CD4-positive, alpha-beta T cell treated with Interleukin-2 at 100 ng/mL for 4 hours (primary cell): ENCODE data around the gene SIMC1.

Experiments used
- DNase-seq: peaks from one replicate; pipeline ENCODE4 v3.0.0-alpha.2; 2020; ENCODE audit warnings: low spot score

Gene SIMC1

GRCh38 chr5:176365351-176366231, 127.4 kb downstream of the SIMC1 start, which contains the start of gene ARL10:
Gene ARL10, plus strand, starts transcription at chr5:176365487. Its CDS starts 77 bp downstream, at chr5:176365564.
- DNase-seq, result peak; percentile 54

DNA sequence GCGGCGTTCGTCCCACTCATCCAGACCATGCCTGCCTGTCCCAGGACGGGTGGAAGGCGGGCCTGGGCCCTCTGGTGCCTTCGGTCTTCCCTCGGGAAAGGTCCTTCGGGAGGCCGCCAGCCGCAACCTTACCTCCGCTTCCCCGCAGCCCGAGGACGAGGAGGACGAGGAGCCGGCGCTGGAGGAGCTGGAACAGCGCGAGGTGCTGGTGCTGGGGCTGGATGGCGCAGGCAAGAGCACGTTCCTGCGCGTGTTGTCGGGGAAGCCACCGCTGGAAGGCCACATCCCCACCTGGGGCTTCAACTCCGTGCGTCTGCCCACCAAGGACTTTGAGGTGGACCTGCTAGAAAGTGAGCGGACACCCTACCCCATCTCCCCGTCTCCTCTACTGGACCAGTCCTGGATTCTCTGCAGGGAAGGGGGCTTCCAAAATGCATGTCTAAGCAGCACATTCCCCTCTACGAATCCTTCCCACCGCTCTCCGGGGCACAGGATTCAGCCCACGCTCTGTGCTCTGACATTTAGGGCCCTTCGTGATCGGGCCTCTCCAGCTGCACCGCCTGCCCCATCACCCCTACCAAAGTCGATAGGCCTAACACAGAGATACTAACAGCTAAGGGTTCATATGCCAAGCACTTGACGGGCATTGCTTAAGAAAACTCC, 128.1 kb downstream of the SIMC1 start:
- no peak for DNase-seq

DNA sequence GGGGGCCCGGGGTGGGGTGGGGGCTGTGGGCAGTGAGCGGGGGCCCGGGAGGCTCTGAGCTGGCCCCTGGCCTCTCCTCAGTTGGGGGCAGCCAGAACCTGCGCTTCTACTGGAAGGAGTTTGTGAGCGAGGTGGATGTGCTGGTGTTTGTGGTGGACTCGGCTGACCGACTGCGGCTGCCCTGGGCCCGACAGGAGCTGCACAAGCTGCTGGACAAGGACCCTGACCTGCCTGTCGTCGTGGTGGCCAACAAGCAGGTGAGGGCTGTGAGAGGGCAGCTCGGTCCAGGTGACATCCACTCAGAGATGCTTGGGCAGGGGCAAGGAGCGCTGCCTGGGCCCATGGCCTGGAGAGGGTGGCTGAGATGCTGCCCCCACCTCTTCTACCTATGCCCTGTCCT, 130.5 kb downstream of the SIMC1 start:
- DNase-seq, result no peak

GRCh38 chr5:176369934-176370711, 131.9 kb downstream of the SIMC1 start:
- DNase-seq, result no peak

DNA sequence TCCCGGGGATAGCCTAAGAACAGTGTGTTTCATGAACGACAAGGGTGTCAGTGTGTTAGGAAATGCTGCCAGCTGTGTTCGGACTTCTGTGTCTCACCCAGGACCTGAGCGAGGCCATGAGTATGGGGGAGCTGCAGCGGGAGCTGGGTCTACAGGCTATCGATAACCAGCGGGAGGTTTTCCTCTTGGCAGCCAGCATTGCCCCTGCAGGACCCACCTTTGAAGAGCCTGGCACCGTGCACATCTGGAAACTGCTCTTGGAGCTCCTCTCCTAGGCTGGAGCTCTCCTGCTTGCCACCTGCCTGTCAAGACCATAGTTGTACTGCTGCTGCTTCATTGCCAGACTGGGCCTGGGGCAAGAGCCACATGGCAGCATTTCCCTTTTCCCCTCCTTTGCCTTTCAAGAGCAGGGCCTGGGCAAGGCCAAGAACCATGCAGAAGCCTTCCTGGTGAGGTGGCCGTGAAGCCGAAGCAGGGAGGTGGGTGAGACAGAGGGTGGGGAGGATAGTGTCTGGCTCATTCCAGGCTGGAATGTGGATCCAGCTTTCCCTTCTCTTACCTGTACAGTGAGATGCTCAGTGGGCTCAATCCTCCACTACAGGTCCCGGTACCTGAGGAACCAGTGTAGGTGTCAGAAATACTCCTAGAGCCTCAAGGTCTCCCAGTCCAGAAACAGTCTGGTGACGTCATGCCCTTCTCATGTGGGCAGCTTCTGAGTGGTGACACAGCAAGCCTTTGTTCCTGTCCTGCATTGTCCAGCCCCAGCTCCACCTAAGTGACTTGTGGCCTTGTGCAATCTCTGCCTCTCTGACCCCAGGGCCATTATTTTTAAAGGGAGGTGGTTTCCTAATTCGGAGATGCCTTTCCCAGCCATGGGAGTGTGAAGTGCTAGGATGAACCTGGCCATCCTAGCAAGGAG, 133.7 kb downstream of the SIMC1 start:
- DNase-seq, result no peak

GRCh38 chr5:176373100-176373818, 135.0 kb downstream of the SIMC1 start:
- no peak for DNase-seq

GRCh38 chr5:176379881-176380280, 141.7 kb downstream of the SIMC1 start:
- no peak for DNase-seq

- DNase-seq, result no peak
Observed at GRCh38 chr5:176381423-176381822, 143.2 kb downstream of the SIMC1 start.

GRCh38 chr5:176381979-176382378, 143.8 kb downstream of the SIMC1 start:
- no peak for DNase-seq

GRCh38 chr5:176382721-176383120, 144.5 kb downstream of the SIMC1 start:
- DNase-seq, result no peak

GRCh38 chr5:176383248-176383905, 145.2 kb downstream of the SIMC1 start:
- no peak for DNase-seq

GRCh38 chr5:176383961-176384360, 145.7 kb downstream of the SIMC1 start:
- no peak for DNase-seq

- DNase-seq, result no peak
Observed at GRCh38 chr5:176384366-176384930, 146.2 kb downstream of the SIMC1 start.

GRCh38 chr5:176384991-176385390, 146.8 kb downstream of the SIMC1 start:
- no peak for DNase-seq

GRCh38 chr5:176386491-176386890, 148.3 kb downstream of the SIMC1 start:
- DNase-seq, result no peak

GRCh38 chr5:176387384-176387925, 149.2 kb downstream of the SIMC1 start:
- DNase-seq, result no peak

DNA sequence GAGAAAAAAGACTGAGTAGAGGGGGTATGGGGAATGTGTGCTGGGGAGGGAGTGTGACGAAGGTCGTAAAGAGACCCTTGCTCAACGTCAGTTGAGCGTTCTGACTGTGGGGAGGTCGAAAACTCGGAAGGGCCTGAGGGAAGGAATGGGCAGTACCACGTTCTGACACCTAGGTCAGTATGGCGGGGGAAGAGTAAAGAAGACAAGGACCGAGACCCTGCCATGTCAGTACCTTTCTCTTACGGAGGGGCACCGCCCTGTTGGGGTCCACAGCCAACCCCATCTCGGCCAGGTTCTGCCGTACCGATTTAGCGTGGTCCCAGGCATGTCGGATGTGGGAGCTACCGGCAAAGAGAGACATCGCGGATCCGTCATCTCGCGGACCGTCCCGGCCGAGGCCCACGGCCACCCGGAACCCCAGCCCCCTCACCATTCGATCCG, 149.8 kb downstream of the SIMC1 start:
- no peak for DNase-seq

- DNase-seq, result peak; percentile 99
Observed at GRCh38 chr5:176388444-176389134, 150.4 kb downstream of the SIMC1 start, which contains the start of the genes HIGD2A and NOP16. Gene HIGD2A, plus strand, starts transcription at chr5:176388751. Its CDS starts 69 bp downstream, at chr5:176388820. Gene NOP16, minus strand, starts transcription at chr5:176388598. Its CDS starts 59 bp downstream, at chr5:176388539.
